Smooth muscle cell of the brain vasculature (primary cell): ENCODE results near the gene HOXA9.

ENCODE experiments used
- DNase-seq: peaks from one replicate; pipeline ENCODE4 v3.0.0-alpha.2; 2012; ENCODE audit warnings: low read depth, low spot score

HOXA9 gene

DNA sequence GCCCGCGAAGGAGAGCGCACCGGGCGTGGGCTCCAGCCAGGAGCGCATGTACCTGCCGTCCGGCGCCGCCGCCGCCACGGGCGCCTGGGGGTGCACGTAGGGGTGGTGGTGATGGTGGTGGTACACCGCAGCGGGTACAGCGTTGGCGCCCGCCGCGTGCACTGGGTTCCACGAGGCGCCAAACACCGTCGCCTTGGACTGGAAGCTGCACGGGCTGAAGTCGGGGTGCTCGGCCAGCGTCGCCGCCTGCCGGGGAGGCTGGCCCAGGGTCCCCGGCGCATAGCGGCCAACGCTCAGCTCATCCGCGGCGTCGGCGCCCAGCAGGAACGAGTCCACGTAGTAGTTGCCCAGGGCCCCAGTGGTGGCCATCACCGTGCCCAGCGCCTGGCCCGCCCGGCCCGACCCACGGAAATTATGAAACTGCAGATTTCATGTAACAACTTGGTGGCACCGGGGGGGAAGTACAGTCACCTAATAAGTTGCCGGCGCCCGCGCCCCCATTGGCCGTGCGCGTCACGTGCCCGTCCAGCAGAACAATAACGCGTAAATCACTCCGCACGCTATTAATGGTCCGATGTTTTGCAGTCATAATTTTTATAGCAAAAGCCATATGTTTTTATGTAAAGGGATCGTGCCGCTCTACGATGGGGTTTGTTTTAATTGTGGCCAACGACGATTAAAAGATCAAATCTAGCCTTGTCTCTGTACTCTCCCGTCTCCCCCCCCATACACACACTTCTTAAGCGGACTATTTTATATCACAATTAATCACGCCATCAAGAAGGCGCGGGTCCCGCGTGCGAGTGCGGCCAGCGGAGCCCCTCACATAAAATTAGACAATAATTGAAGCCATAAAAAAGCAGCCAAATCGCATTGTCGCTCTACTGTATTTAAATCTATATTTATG, at the start of gene HOXA9:
TSS of gene HOXA9 (minus strand) at position 449 of the 907 bp plus-strand sequence. CDS start at position 369, 80 bp downstream.
- no peak for DNase-seq

DNA sequence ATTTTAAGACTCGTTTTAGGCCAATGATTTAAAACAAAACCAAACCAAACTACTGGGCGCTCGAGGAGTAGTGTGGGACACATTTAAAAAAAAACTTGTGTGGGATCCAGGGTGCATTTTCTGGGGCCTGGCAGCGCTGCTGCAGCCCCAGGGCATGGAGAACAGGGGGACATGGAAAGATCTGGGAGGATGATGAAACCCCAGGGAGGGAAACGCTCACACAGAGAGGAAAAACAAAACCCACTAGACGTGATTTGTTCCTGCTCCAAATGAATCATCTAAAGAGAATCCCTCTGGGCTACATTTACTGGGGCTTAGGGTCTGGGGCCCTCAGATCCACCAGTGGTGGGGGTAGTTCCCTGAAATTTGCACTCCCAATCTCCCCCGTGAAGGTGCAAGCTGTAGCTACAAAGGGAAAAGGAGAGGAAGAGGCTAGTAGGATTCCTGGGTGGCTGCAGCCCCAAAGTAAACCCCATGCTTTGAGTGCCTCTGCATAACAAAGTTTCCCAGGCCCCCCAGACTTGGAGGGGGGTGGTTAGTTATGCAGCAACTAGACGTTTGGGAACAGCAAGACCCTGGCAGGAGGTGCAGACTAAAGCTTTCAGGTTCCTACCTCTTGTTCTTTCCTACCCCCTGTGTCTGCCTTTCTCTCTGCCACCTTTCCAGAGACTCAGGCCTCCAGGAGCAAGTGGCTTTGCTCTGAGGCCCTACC, 49.1 kb upstream of the HOXA9 start:
- no peak for DNase-seq

DNA sequence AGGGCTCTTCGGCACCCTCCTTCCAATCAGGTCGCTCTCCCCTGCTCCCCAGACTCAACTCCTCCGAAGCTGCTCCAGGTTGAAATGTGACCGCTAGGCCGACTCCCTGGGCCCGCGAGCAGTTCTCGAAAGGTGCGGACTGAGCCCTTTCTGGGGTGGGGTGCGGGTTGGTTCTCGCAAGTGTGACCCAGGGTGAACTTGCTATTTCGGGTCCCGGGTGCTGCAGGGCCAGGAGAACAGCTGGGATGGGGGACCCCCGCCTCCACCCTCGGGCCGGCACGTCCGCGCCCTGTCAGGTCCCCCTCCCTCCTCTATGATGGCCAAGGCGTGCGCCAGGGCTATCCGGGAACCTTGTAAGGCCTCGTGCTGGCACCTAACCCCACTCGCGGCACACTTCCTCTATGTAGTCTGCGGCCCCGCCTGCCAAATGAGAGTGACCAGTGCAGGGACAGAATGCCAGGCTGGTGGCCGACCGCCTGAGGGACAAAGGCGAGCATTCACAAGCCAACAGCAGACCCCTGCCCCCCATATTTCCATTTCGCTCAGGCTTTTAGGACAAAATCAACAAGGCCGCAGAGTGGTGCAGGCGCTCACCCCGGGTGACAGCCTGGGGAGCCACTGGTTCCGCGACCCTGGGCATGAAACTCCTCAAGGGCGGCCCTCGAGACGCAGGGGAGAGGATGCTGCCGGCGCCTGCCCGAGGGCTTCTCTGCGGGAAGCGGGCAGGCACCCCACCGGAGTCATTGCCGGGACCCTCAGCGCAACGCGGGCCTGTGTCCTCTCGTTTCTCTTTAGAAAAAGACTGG, 48.3 kb upstream of the HOXA9 start:
- no peak for DNase-seq

DNA sequence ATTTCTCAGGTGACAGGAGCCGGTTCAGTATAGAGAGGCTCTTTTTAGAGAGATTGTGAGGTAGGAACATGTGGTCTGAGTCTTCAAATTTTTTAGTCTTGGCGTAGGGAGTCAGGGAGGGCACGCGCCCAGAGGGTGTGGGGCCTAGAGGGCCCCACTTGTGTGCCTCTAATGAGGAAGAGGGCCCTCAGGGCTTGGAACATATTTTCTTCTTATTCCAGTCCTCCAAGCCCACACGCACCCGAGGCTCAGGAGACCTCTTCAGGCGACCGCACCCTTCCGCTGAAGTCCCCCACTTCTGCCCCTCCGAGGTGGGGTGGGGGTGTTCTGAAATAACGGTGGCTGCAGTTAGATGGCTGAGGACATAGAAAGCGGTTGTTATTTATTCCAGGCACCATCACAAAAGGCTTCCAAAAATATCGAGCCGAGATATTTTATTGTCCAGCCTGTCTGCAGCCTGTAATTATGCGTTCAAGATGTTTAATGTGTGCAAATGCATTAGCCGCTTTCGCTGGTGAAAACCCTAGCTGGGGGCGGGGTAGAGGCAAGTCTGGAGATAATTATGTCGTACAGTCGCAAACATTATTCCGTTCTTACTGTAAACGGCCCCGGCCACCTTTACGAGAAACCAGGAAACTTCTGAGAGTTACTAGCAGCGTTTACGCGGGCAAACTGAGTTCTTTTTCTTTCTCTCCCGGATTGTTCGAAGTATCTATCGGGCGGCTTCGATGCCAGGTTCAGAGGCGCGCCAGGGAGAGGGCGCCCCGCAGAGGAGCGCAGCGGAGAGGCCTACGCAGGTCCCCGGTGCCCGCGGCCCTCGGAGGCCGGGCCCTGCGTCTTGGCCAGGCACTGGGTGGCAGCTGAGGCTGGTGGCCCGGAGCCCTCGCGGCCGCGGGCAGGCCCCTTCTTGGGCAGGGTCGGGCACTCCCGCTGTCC, 47.4 kb upstream of the HOXA9 start:
- no peak for DNase-seq

DNA sequence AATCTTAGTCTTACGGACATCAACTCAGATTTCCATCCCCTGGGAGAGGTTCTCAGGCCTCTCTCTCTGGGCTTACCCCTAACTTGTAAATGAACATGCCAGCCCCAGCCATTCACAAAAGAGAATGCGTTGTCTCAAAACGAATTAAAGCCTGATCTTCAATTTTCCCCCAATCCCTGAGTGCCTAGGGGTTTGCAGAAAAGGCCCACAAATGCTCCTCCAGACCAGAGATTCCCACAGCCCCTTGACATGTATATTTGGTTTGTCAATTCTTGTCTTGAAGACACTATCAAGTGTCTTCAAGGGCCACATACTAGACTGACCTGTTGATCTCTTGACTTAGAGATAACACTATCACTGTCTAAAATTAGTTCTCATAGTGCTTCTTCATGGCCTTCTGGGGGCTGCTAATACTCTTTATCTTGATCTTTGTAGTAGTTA, 46.4 kb upstream of the HOXA9 start:
- DNase-seq = no peak

DNA sequence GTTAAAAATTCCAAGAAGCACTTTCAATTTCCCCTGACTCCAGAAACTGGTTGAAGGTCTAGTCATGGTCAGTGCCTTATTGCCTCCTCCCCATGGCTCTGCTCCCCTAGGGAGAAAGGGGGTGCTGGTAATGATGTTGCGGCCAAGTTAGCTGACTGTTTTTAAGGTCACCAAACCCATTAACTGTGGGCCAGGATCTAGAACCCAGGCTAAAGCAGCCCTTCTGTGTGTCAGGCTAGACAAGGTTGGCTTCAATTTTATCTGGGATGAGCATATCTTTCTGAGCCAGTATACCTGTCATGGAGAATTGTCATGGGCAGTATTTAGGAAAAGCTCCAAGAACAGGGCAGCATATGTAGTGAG, 45.7 kb upstream of the HOXA9 start:
- no peak for DNase-seq

DNA sequence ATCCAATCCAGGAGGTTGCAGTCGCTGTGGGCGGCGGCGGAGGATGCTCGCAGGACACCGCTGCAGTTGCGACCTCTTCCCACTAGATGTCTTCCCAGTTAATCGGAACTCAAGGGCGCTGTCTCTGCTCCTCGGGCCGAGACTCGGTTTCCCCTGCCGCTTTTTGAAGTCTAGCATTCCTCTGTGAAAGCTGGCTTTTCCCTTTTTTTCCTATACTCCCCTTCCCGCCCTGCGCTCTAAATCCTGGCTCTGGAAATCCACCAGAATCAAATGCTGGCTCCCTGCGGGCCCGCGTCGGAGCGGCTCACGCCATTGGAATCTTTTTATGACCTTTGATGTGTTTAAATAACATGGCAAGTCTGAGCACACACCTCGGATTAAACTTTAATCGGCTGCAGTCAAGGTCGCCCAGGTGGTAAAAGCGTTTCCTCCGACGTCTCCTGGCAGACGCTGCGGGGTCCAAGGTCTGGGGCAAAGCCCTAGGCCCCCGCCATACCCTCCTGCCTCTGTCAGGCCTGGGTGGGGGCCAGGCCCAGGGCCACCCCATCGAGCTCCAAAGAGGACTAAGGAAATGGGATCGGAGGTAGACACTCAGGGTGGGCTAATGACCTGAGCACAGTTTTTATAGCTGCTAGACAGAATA, 45.2 kb upstream of the HOXA9 start:
- DNase-seq = no peak

DNA sequence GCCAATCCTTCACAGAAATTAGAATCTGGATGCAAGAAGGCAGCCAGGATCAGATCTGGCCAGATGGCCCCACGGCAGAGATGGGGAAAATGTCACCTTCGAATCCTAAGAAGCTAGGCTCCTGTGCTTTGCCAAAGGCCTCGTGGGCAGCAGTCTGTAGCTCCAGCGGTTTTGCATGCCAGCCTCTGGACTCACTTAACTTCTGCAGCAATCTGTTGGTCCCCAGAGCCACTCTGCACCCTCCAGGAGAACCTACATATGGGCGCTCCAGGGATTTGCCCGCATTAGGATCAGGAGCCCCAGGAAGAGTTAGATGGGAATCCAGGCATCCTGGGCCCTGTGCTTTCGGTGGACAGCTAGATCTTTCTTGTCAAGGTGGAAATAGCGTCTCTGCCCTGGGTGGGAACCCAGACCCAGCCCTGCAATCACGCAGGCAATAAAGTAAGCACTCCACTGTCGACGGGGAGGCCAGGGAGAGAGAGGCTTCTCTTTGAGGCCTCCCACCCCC, 44.6 kb upstream of the HOXA9 start:
- no peak for DNase-seq

DNA sequence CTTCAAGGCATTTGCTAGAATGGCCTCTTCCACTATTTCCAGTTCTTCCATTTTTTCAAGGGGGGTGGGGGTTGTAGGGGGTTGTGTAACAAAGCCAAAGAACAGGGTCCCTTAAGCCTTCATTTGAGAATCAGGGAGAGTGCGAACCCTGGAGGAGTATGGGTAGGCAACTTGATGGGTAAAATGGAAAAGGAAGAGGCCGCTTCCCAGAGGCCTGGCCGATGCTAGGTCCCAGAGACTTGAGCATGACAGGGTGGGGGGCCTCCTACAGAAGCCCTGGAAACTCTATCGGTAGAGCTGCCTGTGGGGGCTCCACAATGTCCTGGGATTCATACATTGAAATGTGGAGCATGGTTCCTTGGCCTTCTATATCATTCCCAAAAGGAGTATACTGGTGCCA, 43.7 kb upstream of the HOXA9 start:
- no peak for DNase-seq

DNA sequence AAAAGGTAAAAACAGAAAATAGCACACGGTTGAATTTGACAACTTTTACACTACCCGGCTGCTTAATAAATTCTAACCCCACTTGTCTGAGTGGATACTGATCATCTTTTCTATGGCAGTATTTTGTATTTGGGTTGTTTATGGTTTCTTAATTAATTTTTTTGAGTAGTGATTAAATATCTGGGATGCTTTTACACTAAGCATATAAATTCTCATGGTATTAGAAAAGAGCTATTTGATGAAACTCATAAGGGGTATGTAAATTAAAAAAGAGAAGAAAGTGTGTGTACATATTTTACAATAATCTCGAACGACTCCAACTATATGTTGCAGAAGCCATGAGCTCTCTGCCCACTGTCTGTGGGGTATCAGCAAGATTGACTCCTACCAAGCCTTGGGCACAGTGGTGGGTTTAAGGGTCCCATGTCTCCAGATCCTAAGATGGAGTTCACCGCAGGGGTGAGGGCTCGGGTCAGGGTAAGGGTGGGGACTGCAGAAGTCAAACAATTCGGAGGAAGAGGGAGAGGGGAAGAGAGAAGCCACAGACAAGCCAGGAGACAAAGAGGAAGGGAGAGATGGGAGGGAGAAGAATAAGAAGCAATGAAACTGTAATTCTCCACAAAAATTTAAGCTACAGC, 42.1 kb upstream of the HOXA9 start:
- DNase-seq = no peak

DNA sequence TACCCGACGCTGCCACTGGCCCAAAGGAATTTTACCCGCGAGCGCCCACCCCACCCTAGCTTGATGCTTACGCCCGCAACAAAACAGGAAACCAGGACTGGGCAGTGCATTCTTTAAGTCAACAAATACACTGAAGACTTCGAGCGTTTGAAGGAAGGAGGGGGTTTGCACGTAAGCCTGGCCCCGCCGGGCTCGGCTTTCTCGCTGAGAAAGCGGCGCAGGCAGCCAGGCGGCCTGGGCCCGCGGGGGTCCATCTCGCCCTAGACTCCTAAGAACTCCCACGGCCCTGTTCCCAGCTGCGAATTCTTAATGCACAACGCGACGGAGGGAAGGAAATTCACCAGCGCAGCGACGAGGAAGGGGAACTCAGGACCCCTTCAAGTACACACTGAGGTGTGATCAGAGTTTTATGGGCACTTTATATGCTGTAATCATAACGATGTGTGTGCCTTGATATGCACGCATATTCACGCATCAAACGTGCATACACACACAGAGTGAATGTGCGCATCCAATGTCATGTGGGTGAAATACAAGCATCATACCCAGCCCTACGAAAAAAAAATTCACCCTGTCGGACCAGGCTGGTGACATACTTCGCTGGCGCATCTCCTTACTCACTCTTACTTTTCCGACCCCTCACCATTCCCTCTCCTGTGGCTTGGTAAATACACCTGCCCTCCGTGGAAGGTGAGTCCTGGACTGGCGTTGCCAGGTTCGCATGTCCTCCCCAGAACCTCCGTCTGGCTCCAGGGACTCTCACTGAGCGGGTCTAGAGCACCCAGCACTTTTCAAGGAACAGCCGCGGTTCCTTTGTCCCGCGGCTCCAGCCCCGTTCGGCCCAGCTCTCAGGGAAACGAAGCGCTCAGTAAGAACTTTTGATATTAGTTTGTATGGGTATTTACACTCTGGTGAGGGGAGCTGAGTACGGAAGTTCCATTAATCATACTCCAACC, 40.3 kb upstream of the HOXA9 start:
- no peak for DNase-seq

DNA sequence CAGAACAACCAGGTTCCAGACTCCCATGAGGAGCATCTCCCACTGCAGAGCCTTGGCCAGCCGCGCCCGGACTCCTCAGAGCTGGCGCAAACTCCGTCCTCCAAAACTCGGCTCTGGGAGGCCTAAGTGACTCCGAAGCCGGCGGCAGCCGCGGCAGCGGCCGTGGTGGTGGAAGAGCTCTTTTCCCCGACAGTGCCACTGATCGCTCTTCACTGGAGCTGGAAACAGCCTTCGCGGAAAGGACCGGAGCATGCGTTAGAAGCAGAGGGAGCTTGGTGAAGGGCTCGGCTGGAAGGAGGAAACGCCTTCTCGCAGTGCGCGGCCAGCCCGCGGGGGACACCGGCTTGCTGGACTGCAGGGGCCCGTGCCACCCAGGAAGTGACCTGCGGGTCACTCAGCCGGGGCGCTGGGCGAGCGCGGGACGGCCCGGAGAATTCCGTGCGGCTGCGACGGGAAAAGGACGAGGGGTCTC, 39.5 kb upstream of the HOXA9 start:
- DNase-seq = no peak

DNA sequence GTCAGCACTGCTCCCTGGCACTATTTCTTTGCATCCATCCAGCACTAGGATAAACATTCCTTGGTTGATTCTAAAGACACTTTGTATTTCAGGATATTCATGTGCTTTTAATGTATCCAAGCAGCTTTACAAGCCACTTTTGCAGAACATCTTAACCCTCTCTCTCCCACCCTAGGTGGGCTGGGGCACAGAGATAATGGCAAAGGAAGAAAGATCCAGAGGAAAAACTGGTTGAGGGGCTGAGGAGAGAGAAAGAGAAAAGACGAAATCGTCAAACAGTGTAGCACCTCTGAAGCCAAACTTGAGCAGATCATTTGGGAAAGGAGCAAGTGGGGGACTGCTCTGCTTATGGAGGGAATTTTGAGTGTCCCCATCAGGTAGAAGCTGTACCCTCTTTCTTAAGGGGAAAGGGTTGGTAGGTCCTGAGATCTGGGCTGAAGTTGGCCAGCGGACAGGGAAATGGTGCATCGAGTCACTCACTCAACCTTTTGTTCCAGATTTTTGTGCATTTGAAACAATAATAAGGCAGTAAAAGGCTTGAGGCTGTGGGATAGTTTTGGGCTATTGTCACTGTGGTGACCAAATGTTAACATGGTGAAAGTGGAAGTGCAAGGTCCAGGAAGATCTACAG, 38.7 kb upstream of the HOXA9 start:
- no peak for DNase-seq

DNA sequence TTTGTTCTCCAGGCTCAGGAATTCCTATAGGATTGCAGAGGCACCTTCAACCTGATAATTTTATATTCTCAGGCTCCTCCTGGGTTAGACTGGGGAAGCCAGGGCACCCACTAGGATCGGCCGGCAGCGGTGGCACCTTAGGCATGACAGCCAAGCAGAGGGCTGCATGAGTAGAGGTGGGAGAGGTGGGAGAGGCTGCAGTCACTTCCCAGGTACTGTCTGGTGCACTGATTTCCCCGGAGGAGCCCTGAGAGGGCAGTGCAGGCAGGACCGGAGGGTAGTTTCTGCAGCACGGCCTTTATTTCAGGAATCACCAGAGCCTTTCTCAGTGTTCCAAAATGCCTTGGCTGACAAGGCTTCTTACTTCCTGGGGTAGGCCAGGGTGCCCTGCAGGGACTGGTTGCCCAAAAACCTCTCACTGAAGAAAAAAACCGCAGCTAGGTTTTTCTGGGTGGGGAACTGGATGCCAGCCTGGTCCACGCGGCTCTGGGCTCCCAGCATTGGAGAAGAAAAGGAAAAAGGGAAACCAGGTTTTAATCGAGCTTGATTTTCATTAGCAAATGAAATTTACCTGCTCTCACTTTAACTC, 38.1 kb upstream of the HOXA9 start:
- DNase-seq = no peak

DNA sequence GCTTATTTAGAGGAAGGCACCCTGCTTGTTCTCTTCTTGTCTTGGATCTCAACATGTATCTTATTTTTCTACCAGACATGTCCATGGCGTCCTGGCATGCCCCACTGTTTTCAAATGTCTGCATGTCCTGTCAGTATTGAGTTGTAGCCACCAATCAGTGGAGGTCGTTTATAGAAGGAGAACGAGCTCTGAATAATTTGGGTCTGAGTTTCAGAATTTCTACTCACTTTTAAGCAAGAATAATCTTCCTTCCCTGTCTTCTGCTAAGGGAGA, 37.5 kb upstream of the HOXA9 start:
- DNase-seq = no peak

DNA sequence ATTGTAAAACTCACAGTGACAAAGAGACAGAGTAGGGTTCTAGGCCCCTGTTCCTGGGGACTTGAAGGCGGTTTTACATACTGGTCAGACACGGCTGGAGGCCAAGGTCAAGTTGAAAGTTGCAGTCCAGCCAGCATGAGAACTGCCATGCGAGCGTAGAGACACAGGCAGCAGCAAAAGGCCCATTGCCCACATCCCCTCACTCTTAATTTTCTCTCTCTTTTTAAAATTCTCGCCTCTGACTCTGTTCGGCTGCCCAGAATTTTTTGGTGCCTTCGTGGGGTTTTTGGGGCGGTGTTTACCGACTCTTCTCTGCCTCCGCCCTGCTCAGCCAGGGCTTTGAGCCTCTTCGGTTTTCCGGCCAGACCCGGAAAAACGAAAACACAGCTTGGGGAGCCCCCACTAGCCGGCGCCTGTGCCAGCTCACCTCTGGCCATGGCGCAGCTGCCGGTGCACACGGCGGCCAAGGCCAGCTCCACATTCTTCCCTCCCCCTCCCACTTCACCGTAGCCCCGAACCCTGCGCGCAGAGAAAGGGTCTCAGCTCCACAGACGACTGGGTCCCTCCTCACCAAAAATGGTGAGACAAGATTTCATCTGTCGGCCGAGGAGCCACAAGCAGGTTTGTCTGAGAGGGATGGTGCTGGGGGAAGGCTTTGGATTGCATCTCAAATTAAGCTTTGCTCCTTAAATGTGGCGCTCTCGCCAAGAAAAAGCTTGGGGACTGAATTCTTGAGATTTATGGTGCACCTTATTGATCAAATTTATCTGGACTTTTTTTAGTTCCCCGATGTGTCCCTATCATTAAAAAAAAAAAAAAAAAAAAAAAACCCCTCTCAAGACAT, 36.9 kb upstream of the HOXA9 start:
- DNase-seq = no peak

DNA sequence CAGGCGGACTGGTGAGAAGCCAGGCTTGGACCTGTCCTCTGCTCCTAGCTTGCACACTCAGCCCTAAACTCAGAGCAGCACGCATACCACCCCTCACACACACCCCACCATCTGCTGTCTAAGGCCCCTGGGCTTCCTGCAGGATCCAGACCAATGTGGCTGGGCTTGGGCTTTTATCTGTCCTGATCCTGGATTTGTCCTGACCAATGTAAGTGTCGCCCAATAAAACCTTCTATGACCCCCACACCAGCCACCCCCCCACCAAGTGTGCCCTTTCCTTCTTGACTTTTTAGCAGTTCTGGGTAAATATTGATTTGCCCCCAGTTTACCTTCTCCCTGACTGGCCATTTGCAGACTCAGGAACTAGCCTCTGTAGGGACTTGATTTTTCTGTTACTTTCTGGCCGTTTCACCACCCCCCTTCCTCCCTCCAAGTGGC, 36.3 kb upstream of the HOXA9 start:
- DNase-seq = no peak
